SK-N-SH treated with all-trans-retinoic acid at 6 μM for 48 hours (cell line): ENCODE data around the gene ZNF581.

Source experiments
- ATAC-seq: fragments of 200-7000 bp; cut with Tn5 transposase; 3 replicates; pipeline ENCODE4 v1.9.1; 2020; ENCODE audit warnings: mild to moderate bottlenecking, moderate library complexity
- ARNTL ChIP-seq: fragments of 450-650 bp; formaldehyde crosslinking; IDR thresholded peaks from 2 replicates; pipeline ENCODE4 v1.5.0; 2020; ENCODE audit warnings: low read depth, mild to moderate bottlenecking, moderate library complexity, borderline replicate concordance
- BACH2 ChIP-seq: fragments of 250-450 bp; sonication (Bioruptor Pico); IDR thresholded peaks from 2 replicates; pipeline ENCODE4 v1.9.0; 2021; ENCODE audit warnings: mild to moderate bottlenecking, borderline replicate concordance
- CSDC2 ChIP-seq: fragments of 250-450 bp; sonication (Bioruptor Pico); IDR thresholded peaks from 2 replicates; pipeline ENCODE4 v1.5.0; 2020; ENCODE audit warnings: mild to moderate bottlenecking, moderate library complexity
- CSRNP3 ChIP-seq: fragments of 250-450 bp; sonication (Bioruptor Pico); IDR thresholded peaks from 2 replicates; pipeline ENCODE4 v1.5.1; 2021; ENCODE audit warnings: mild to moderate bottlenecking, moderate library complexity
- ISL1 ChIP-seq: fragments of 250-450 bp; sonication (Bioruptor Pico); IDR thresholded peaks from 2 replicates; pipeline ENCODE4 v2.1.2; 2022; ENCODE audit warnings: mild to moderate bottlenecking, moderate library complexity
- OSR1 ChIP-seq: fragments of 250-450 bp; sonication (Bioruptor Pico); IDR thresholded peaks from 2 replicates; pipeline ENCODE4 v1.8.0; 2022; ENCODE audit warnings: moderate library complexity, mild to moderate bottlenecking, inconsistent platforms
- PPARA ChIP-seq: fragments of 250-450 bp; sonication (Bioruptor Pico); IDR thresholded peaks from 2 replicates; pipeline ENCODE4 v1.5.0; 2020; ENCODE audit warnings: mild to moderate bottlenecking, borderline replicate concordance
- RARB ChIP-seq: fragments of 250-450 bp; sonication (Bioruptor Pico); IDR thresholded peaks from 2 replicates; pipeline ENCODE4 v1.8.0; 2021; ENCODE audit warnings: mild to moderate bottlenecking, moderate library complexity
- SNAI2 ChIP-seq: fragments of 250-450 bp; sonication (Bioruptor Pico); IDR thresholded peaks from 2 replicates; pipeline ENCODE4 v1.5.0; 2020; ENCODE audit warnings: mild to moderate bottlenecking, moderate library complexity
- TCF4 ChIP-seq: fragments of 250-450 bp; sonication (Bioruptor Pico); IDR thresholded peaks from 2 replicates; pipeline ENCODE4 v1.8.0; 2021; ENCODE audit warnings: mild to moderate bottlenecking, moderate library complexity, borderline replicate concordance
- TOX ChIP-seq: fragments of 250-450 bp; sonication (Bioruptor Pico); IDR thresholded peaks from 2 replicates; pipeline ENCODE4 v1.8.0; 2021; ENCODE audit warnings: mild to moderate bottlenecking, moderate library complexity, borderline replicate concordance
- ZFP30 ChIP-seq: fragments of 450-650 bp; formaldehyde crosslinking; IDR thresholded peaks from 2 replicates; pipeline ENCODE4 v1.5.0; 2022; ENCODE audit warnings: mild to moderate bottlenecking, moderate library complexity
- ZNF565 ChIP-seq: fragments of 450-650 bp; formaldehyde crosslinking; conservative IDR thresholded peaks from 2 replicates; pipeline ENCODE4 v1.5.0; 2020; ENCODE audit warnings: low read depth, mild to moderate bottlenecking, moderate library complexity
- ZNF8 ChIP-seq: fragments of 450-650 bp; formaldehyde crosslinking; IDR thresholded peaks from 2 replicates; pipeline ENCODE4 v1.5.0; 2020; ENCODE audit warnings: mild to moderate bottlenecking, moderate library complexity
- TF ChIP-seq, protein P1 (sequence below): fragments of 250-450 bp; sonication (Bioruptor Pico); IDR thresholded peaks from 2 replicates; pipeline ENCODE4 v1.5.0; 2020; ENCODE audit warnings: mild to moderate bottlenecking, moderate library complexity
- TF ChIP-seq, protein P2 (sequence below): fragments of 250-450 bp; sonication (Bioruptor Pico); IDR thresholded peaks from 2 replicates; pipeline ENCODE4 v1.5.1; 2020; ENCODE audit warnings: low read depth, mild to moderate bottlenecking, moderate library complexity
- TF ChIP-seq, protein P3 (sequence below): fragments of 250-450 bp; sonication (Bioruptor Pico); IDR thresholded peaks from 2 replicates; pipeline ENCODE4 v1.8.0; 2020; ENCODE audit warnings: mild to moderate bottlenecking, moderate library complexity, borderline replicate concordance
- TF ChIP-seq, protein P4 (sequence below): fragments of 250-450 bp; sonication (Bioruptor Pico); IDR thresholded peaks from 2 replicates; pipeline ENCODE4 v1.8.0; 2021; ENCODE audit warnings: low read depth, mild to moderate bottlenecking, moderate library complexity, borderline replicate concordance

The ZNF581 gene

DNA sequence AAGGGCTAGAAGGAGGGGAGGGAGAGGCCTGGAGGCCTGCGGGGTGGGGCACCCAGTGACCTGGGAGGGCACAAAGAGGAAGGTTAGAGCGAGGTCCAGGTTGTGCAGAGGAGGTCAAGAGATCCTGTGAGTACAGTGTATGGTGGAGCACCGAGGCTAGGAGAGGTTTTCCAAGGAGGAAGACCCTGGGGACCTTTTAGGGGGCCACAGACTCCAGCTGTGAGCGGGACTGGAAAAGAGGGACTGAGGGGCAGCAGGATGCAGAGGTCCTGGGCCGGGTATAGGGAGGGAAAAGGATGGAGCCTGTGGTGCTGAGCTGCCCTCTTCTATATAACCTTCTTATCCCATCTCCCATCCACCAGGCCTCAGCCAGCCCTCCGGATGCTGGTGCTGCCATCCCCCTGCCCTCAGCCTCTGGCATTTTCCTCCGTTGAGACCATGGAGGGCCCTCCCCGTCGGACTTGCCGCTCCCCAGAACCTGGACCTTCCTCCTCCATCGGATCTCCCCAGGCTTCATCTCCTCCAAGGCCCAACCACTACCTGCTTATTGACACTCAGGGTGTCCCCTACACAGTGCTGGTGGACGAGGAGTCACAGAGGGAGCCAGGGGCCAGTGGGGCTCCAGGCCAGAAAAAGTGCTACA is 863 bp downstream of the ZNF581 start:
- no peak for ATAC-seq
- TF ChIP-seq ZNF565 (no peak), TOX (no peak), ZFP30 (CRISPR knock-in tag) (no peak), ARNTL (CRISPR knock-in tag) (no peak), CSRNP3 (no peak)
- TF ChIP-seq, protein P1, sequence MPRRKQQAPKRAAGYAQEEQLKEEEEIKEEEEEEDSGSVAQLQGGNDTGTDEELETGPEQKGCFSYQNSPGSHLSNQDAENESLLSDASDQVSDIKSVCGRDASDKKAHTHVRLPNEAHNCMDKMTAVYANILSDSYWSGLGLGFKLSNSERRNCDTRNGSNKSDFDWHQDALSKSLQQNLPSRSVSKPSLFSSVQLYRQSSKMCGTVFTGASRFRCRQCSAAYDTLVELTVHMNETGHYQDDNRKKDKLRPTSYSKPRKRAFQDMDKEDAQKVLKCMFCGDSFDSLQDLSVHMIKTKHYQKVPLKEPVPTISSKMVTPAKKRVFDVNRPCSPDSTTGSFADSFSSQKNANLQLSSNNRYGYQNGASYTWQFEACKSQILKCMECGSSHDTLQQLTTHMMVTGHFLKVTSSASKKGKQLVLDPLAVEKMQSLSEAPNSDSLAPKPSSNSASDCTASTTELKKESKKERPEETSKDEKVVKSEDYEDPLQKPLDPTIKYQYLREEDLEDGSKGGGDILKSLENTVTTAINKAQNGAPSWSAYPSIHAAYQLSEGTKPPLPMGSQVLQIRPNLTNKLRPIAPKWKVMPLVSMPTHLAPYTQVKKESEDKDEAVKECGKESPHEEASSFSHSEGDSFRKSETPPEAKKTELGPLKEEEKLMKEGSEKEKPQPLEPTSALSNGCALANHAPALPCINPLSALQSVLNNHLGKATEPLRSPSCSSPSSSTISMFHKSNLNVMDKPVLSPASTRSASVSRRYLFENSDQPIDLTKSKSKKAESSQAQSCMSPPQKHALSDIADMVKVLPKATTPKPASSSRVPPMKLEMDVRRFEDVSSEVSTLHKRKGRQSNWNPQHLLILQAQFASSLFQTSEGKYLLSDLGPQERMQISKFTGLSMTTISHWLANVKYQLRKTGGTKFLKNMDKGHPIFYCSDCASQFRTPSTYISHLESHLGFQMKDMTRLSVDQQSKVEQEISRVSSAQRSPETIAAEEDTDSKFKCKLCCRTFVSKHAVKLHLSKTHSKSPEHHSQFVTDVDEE (CRISPR knock-in tag) = no peak
- TF ChIP-seq, protein P2, sequence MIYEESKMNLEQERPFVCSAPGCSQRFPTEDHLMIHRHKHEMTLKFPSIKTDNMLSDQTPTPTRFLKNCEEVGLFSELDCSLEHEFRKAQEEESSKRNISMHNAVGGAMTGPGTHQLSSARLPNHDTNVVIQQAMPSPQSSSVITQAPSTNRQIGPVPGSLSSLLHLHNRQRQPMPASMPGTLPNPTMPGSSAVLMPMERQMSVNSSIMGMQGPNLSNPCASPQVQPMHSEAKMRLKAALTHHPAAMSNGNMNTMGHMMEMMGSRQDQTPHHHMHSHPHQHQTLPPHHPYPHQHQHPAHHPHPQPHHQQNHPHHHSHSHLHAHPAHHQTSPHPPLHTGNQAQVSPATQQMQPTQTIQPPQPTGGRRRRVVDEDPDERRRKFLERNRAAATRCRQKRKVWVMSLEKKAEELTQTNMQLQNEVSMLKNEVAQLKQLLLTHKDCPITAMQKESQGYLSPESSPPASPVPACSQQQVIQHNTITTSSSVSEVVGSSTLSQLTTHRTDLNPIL = no peak
- TF ChIP-seq, protein P3, sequence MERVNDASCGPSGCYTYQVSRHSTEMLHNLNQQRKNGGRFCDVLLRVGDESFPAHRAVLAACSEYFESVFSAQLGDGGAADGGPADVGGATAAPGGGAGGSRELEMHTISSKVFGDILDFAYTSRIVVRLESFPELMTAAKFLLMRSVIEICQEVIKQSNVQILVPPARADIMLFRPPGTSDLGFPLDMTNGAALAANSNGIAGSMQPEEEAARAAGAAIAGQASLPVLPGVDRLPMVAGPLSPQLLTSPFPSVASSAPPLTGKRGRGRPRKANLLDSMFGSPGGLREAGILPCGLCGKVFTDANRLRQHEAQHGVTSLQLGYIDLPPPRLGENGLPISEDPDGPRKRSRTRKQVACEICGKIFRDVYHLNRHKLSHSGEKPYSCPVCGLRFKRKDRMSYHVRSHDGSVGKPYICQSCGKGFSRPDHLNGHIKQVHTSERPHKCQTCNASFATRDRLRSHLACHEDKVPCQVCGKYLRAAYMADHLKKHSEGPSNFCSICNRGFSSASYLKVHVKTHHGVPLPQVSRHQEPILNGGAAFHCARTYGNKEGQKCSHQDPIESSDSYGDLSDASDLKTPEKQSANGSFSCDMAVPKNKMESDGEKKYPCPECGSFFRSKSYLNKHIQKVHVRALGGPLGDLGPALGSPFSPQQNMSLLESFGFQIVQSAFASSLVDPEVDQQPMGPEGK = no peak

- ATAC-seq = no peak
- TF ChIP-seq TCF4 (CRISPR knock-in tag) (no peak), ISL1 (no peak), CSDC2 (CRISPR knock-in tag) (no peak), SNAI2 (CRISPR knock-in tag) (no peak), ZFP30 (CRISPR knock-in tag) (no peak), BACH2 (CRISPR knock-in tag) (no peak), RARB (CRISPR knock-in tag) (no peak), CSRNP3 (no peak), TOX (no peak), ZNF8 (CRISPR knock-in tag) (no peak), PPARA (CRISPR knock-in tag) (no peak), OSR1 (no peak), ZNF565 (no peak)
- TF ChIP-seq, protein P1 (CRISPR knock-in tag) = no peak
- TF ChIP-seq, protein P2 = no peak
- TF ChIP-seq, protein P4, sequence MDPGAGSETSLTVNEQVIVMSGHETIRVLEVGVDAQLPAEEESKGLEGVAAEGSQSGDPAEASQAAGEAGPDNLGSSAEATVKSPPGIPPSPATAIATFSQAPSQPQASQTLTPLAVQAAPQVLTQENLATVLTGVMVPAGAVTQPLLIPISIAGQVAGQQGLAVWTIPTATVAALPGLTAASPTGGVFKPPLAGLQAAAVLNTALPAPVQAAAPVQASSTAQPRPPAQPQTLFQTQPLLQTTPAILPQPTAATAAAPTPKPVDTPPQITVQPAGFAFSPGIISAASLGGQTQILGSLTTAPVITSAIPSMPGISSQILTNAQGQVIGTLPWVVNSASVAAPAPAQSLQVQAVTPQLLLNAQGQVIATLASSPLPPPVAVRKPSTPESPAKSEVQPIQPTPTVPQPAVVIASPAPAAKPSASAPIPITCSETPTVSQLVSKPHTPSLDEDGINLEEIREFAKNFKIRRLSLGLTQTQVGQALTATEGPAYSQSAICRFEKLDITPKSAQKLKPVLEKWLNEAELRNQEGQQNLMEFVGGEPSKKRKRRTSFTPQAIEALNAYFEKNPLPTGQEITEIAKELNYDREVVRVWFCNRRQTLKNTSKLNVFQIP (CRISPR knock-in tag) = no peak
- TF ChIP-seq, all 23 proteins: peak for 0
Observed at GRCh38 chr19:55644842-55645511, 1.5 kb downstream of the ZNF581 start.
